Measurements from ENCODE around the gene CHSY1.

DNA sequence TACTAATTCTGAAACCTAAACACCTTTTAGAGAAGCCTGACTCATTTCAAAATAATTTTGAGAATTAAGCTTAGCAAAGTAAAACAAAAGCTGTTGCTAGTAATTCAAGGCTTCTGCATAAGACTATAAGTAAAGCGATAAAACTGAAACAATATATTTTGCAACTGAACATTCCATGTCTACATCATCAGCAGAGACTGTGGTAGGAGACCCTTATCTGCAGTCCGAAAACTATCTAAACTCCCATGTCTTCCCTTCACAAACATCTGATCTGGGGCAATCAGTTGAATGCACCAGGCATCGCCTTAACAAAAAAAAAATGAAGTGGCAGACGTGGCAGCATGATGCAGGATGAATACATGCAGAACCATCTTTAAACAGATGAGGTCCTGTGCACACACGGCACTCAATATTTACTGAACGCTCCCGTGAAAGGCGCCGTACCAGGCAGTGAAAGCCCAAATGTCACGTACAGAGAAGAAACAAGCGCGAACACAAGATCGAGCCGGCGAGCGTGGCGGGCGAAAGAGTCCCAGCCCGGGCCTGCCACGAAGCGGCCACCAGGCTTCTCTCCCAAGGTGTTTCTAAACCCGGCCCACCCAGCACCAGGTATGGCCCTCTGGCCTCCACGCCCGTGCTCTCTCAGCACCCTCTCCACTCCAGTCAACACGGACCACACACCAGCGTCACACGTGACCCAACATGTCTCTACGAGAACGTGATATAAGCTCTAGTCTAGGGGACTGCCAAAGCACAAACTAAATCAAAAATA, 63.0 kb downstream of the CHSY1 start:
- TF ChIP-seq, protein P1, sequence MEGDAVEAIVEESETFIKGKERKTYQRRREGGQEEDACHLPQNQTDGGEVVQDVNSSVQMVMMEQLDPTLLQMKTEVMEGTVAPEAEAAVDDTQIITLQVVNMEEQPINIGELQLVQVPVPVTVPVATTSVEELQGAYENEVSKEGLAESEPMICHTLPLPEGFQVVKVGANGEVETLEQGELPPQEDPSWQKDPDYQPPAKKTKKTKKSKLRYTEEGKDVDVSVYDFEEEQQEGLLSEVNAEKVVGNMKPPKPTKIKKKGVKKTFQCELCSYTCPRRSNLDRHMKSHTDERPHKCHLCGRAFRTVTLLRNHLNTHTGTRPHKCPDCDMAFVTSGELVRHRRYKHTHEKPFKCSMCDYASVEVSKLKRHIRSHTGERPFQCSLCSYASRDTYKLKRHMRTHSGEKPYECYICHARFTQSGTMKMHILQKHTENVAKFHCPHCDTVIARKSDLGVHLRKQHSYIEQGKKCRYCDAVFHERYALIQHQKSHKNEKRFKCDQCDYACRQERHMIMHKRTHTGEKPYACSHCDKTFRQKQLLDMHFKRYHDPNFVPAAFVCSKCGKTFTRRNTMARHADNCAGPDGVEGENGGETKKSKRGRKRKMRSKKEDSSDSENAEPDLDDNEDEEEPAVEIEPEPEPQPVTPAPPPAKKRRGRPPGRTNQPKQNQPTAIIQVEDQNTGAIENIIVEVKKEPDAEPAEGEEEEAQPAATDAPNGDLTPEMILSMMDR (IDR thresholded peaks at IDR 0.05) = no peak
- TF ChIP-seq POLR2A (IDR thresholded peaks at IDR 0.05; ENCODE audit: low read depth) (no peak), EP300 (IDR thresholded peaks at IDR 0.05) (no peak)
